H9 (cell line): ENCODE measurements around the gene NME4. TPM values are rescaled to one million over a fixed set of nuclear protein-coding genes. Genes with fewer than 3 reads are reported as not detected.
A peak's percentile ranks its signal among the peaks of the same experiment; 100 is the strongest.
"Not testable (repeated sequence)": the region's sequence is repeated elsewhere in the genome, so short reads cannot be mapped to it uniquely, and the experiment has no call there.

ENCODE experiments used
- DNase-seq: peaks from one replicate; pipeline ENCODE4 v3.0.0-alpha.2; 2017
- H2AFZ ChIP-seq: one replicate; pipeline ENCODE4 v1.6.1; 2013; ENCODE audit warnings: mild to moderate bottlenecking, low read length, control low read depth, moderate library complexity
- H2AK5ac ChIP-seq: 2 replicates; pipeline ENCODE4 v1.6.1; 2013; ENCODE audit warnings: low read length, control low read depth, mixed read lengths; ENCODE audit not compliant: insufficient read length
- H2BK120ac ChIP-seq: one replicate; pipeline ENCODE4 v1.6.1; 2013; ENCODE audit warnings: low read depth, mild to moderate bottlenecking, low read length, control low read depth, inconsistent platforms; ENCODE audit not compliant: poor library complexity, severe bottlenecking
- H2BK12ac ChIP-seq: 2 replicates; pipeline ENCODE4 v1.6.1; 2013; ENCODE audit warnings: low read length, control low read depth, mixed read lengths, low read depth; ENCODE audit not compliant: insufficient read length
- H2BK15ac ChIP-seq: 2 replicates; pipeline ENCODE4 v1.6.1; 2013; ENCODE audit warnings: low read depth, low read length, control low read depth
- H2BK20ac ChIP-seq: one replicate; pipeline ENCODE4 v1.6.1; 2013; ENCODE audit warnings: low read depth, mild to moderate bottlenecking, low read length, control low read depth, inconsistent platforms; ENCODE audit not compliant: poor library complexity, severe bottlenecking
- H2BK5ac ChIP-seq: 2 replicates; pipeline ENCODE4 v1.6.1; 2013; ENCODE audit warnings: low read length, control low read depth, mixed read lengths; ENCODE audit not compliant: insufficient read length
- H3K14ac ChIP-seq: 2 replicates; pipeline ENCODE4 v1.6.1; 2013; ENCODE audit warnings: low read length, control low read depth; ENCODE audit not compliant: insufficient read depth
- H3K18ac ChIP-seq: 2 replicates; pipeline ENCODE4 v1.6.1; 2013; ENCODE audit warnings: low read depth, mild to moderate bottlenecking, mixed read lengths, low read length, control low read depth; ENCODE audit not compliant: insufficient read length
- H3K23ac ChIP-seq: 2 replicates; pipeline ENCODE4 v1.6.1; 2013; ENCODE audit warnings: low read length, control low read depth, mixed read lengths, low read depth; ENCODE audit not compliant: insufficient read length
- H3K23me2 ChIP-seq: 2 replicates; pipeline ENCODE4 v1.6.1; 2013; ENCODE audit warnings: low read depth, mild to moderate bottlenecking, mixed read lengths, low read length, control low read depth; ENCODE audit not compliant: insufficient read length, poor library complexity, severe bottlenecking
- H3K27ac ChIP-seq: 2 replicates; pipeline ENCODE4 v1.5.1; 2013; ENCODE audit warnings: low read length, control low read depth, mixed read lengths, low read depth; ENCODE audit not compliant: insufficient read length
- H3K27me3 ChIP-seq: 2 replicates; pipeline ENCODE4 v1.6.1; 2013; ENCODE audit warnings: low read length, control low read depth, inconsistent platforms; ENCODE audit not compliant: insufficient read depth
- H3K4ac ChIP-seq: 2 replicates; pipeline ENCODE4 v1.6.1; 2013; ENCODE audit warnings: low read depth, mild to moderate bottlenecking, control low read depth, inconsistent platforms, low read length, moderate library complexity
- H3K4me1 ChIP-seq: 2 replicates; pipeline ENCODE4 v1.6.1; 2013; ENCODE audit warnings: low read length, control low read depth, inconsistent platforms; ENCODE audit not compliant: insufficient read depth
- H3K4me2 ChIP-seq: 2 replicates; pipeline ENCODE4 v1.6.1; 2013; ENCODE audit warnings: low read length, control low read depth, mixed read lengths; ENCODE audit not compliant: insufficient read length, insufficient read depth
- H3K56ac ChIP-seq: 2 replicates; pipeline ENCODE4 v1.6.1; 2013; ENCODE audit warnings: low read depth, mild to moderate bottlenecking, mixed read lengths, low read length, control low read depth; ENCODE audit not compliant: insufficient read length
- H3K79me1 ChIP-seq: 2 replicates; pipeline ENCODE4 v1.6.1; 2013; ENCODE audit warnings: low read depth, mild to moderate bottlenecking, moderate library complexity, low read length, control low read depth, inconsistent platforms; ENCODE audit not compliant: insufficient read depth, poor library complexity, severe bottlenecking
- H3K79me2 ChIP-seq: 2 replicates; pipeline ENCODE4 v1.6.1; 2013; ENCODE audit warnings: low read length, control low read depth, inconsistent platforms; ENCODE audit not compliant: insufficient read depth
- H3K9ac ChIP-seq: 2 replicates; pipeline ENCODE4 v1.6.1; 2013; ENCODE audit warnings: low read length, control low read depth, mixed read lengths; ENCODE audit not compliant: insufficient read length; ENCODE audit errors: extremely low read depth
- H3K9me3 ChIP-seq: one replicate; pipeline ENCODE4 v1.6.1; 2013; ENCODE audit warnings: low read depth, low read length, inconsistent platforms; ENCODE audit not compliant: control insufficient read depth
- H3T11ph ChIP-seq: one replicate; pipeline ENCODE4 v1.6.1; 2013; ENCODE audit warnings: mild to moderate bottlenecking, low read length, control low read depth, inconsistent platforms
- H4K20me1 ChIP-seq: one replicate; pipeline ENCODE4 v1.6.1; 2013; ENCODE audit not compliant: control insufficient read depth, insufficient read length, insufficient read depth
- H4K5ac ChIP-seq: 2 replicates; pipeline ENCODE4 v1.6.1; 2013; ENCODE audit warnings: low read depth, mild to moderate bottlenecking, mixed read lengths, low read length, control low read depth; ENCODE audit not compliant: insufficient read length
- H4K8ac ChIP-seq: replicated peaks from 2 replicates; pipeline ENCODE4 v1.6.1; 2013; ENCODE audit warnings: low read length, control low read depth, mixed read lengths, low read depth; ENCODE audit not compliant: insufficient read length
- H4K91ac ChIP-seq: 2 replicates; pipeline ENCODE4 v1.6.1; 2013; ENCODE audit warnings: low read depth, mild to moderate bottlenecking, moderate library complexity, mixed read lengths, low read length, control low read depth; ENCODE audit not compliant: insufficient read length
- H3K27ac Mint-ChIP-seq, 3 experiments: 2 replicates in 2 of 3; 3 replicates in 1 of 3; pipeline ENCODE4 v1.8.0; 2020 to 2021; ENCODE audit warnings: mixed read lengths in 3 of 3, mild to moderate bottlenecking in 1 of 3, moderate library complexity in 1 of 3
- H3K27me3 Mint-ChIP-seq: 2 replicates; pipeline ENCODE4 v1.8.0; 2021; ENCODE audit warnings: low read depth, mild to moderate bottlenecking, moderate library complexity, mixed read lengths
- H3K36me3 Mint-ChIP-seq, 3 experiments: 2 replicates in 2 of 3; 3 replicates in 1 of 3; pipeline ENCODE4 v1.8.0; 2020 to 2021; ENCODE audit warnings: low read depth in 3 of 3, mixed read lengths in 3 of 3; ENCODE audit not compliant: insufficient read depth in 1 of 3
- H3K4me1 Mint-ChIP-seq, 2 experiments: 2 replicates each; pipeline ENCODE4 v1.8.0; 2020; ENCODE audit warnings: mixed read lengths in 2 of 2
- H3K4me3 Mint-ChIP-seq, 2 experiments: 2 replicates in 1 of 2; 3 replicates in 1 of 2; pipeline ENCODE4 v1.8.0; 2020 to 2021; ENCODE audit warnings: mild to moderate bottlenecking in 2 of 2, mixed read lengths in 2 of 2, moderate library complexity in 1 of 2
- H3K9me3 Mint-ChIP-seq, 2 experiments: 2 replicates in 1 of 2; 3 replicates in 1 of 2; pipeline ENCODE4 v1.8.0; 2020; ENCODE audit warnings: mild to moderate bottlenecking in 2 of 2, mixed read lengths in 2 of 2, moderate library complexity in 1 of 2
- CTCF ChIP-seq: fragments of 200-600 bp; sonication (generic); conservative IDR thresholded peaks from 3 replicates; pipeline ENCODE4 v1.8.0; 2021; ENCODE audit warnings: antibody characterized with exemption, mild to moderate bottlenecking
- WGBS: extraction: QIAGEN DNeasy Blood & Tissue Kit; methylation state at CpG from one replicate; pipeline ENCODE4 v1.1.7; 2013; ENCODE audit warnings: missing lambda C conversion rate, low lambda C conversion rate, mixed read lengths; ENCODE audit not compliant: insufficient read length; ENCODE audit errors: extremely low coverage; 5-methylcytosine and 5-hydroxymethylcytosine counted together
- total RNA-seq: library from RNA; stranded (reverse); gene quantifications from 2 replicates; pipeline ENCODE4 v1.2.1, GENCODE V29; 2021

NME4 gene
- total RNA-seq, 1 experiment from 2014 or later, result 320 TPM

DNA sequence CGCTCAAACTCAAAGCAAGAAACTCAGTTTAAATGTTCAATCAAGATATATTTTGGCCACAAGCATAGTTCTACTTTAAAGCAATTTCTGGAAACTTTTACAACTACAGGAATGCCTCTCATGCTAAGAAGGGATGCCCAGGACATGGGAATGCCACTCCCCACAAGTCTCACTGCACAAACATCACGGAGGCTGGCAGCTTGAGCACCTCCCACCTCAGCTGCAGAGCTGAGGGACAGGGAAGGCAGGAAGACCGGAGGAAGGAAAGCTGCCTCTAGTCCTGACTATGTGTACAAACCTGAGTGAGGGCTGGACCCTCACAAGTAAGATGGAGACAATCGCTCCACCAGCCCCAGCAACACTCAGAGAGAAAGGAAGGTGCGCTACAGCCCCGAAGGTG is 49.8 kb upstream of the NME4 start:
- Histone ChIP-seq H3T11ph (no peak overlapping the region), H3K27ac (no peak overlapping the region), H2AK5ac (no peak overlapping the region), H3K4me1 (no peaks in the 10 kb centered on the region; the same call in 1 of the 2 replicates), H3K9ac (no peak overlapping the region), H3K23me2 (no peaks in the 10 kb centered on the region), H3K79me1 (peaks cover 7% of the 10 kb centered on the region), H4K8ac (no peak overlapping the region), H3K9me3 (no peaks in the 10 kb centered on the region), H4K20me1 (no peaks in the 10 kb centered on the region), H3K56ac (no peak overlapping the region), H4K91ac (no peak overlapping the region), H2BK5ac (no peak overlapping the region), H4K5ac (no peak overlapping the region), H3K4ac (no peak overlapping the region), H3K14ac (no peak overlapping the region), H3K79me2 (peaks cover 37% of the 10 kb centered on the region; the same call in 1 of the 2 replicates), H2BK12ac (no peak overlapping the region), H2AFZ (no peak overlapping the region), H2BK120ac (no peak overlapping the region), H3K18ac (no peak overlapping the region), H3K4me2 (no peak overlapping the region), H3K27me3 (no peaks in the 10 kb centered on the region), H2BK20ac (no peak overlapping the region), H3K23ac (no peak overlapping the region), H2BK15ac (no peak overlapping the region)
- Mint-ChIP-seq H3K27ac (0 out of 7 replicates have a peak overlapping the region, but pooled peaks of 1 of the 3 experiments have one; percentile 37), H3K9me3 (no peaks in the 10 kb centered on the region), H3K36me3 (peaks cover 40 to 70% (median 46%) of the 10 kb centered on the region in 3 experiments), H3K27me3 (no peaks in the 10 kb centered on the region), H3K4me3 (no peak overlapping the region), H3K4me1 (peaks cover 9 to 13% of the 10 kb centered on the region in 2 experiments)
- no CpG with 5 or more reads among the region's 6 CpGs for WGBS
- no peak for DNase-seq
- no peak for TF ChIP-seq CTCF

DNA sequence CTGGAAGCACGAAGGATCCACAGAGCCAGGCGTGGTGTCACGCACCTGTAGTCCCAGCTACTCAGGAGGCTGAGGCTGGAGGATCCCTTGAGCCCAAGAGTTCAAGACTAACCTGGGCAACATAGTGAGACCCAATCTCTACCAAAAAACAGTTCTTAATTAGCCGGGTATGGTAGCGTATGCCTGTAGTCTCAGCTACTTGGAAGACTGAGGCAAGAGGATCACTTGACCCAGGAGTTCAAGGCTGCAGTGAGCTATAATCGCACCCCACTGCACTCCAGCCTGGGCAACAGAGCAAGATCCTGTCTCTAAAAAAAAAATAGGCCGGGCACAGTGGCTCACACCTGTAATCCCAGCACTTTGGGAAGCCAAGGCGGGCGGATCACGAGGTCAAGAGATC is 48.5 kb upstream of the NME4 start:
- H3K79me1 ChIP-seq, H3K27ac ChIP-seq, H3K4me1 Mint-ChIP-seq, H2AK5ac ChIP-seq, H3K27me3 Mint-ChIP-seq, H4K91ac ChIP-seq, H4K20me1 ChIP-seq, H3K4ac ChIP-seq, H3K14ac ChIP-seq, H3K9ac ChIP-seq, H4K5ac ChIP-seq, H3K4me1 ChIP-seq, H3K9me3 Mint-ChIP-seq, H3K9me3 ChIP-seq, H4K8ac ChIP-seq, H3K4me2 ChIP-seq, H3K18ac ChIP-seq, H2BK15ac ChIP-seq, H3T11ph ChIP-seq, H2AFZ ChIP-seq, H2BK5ac ChIP-seq, H2BK120ac ChIP-seq, H2BK20ac ChIP-seq, H3K4me3 Mint-ChIP-seq, H3K27me3 ChIP-seq, H2BK12ac ChIP-seq, DNase-seq, H3K56ac ChIP-seq, H3K23ac ChIP-seq, H3K23me2 ChIP-seq: not testable (repeated sequence)
- WGBS, result no CpG with 5 or more reads among the region's 10 CpGs
- H3K79me2 ChIP-seq, result peaks cover 28% of the 10 kb centered on the region; the same call in 1 of the 2 replicates
- Mint-ChIP-seq H3K27ac (peak overlapping the region in 1 of 3 experiments; percentile 66; a peak in 1 of 7 replicates), H3K36me3 (peaks cover 32 to 58% (median 36%) of the 10 kb centered on the region in 3 experiments)
